HG03108 (cell line): ENCODE data around the gene PARD6G.

Experiments used
- ATAC-seq: cut with Tn5 transposase; IDR thresholded peaks from one replicate; pipeline ENCODE4 v1.9.1; 2021; ENCODE audit warnings: moderate library complexity; ENCODE audit not compliant: unreplicated experiment

The PARD6G gene

DNA sequence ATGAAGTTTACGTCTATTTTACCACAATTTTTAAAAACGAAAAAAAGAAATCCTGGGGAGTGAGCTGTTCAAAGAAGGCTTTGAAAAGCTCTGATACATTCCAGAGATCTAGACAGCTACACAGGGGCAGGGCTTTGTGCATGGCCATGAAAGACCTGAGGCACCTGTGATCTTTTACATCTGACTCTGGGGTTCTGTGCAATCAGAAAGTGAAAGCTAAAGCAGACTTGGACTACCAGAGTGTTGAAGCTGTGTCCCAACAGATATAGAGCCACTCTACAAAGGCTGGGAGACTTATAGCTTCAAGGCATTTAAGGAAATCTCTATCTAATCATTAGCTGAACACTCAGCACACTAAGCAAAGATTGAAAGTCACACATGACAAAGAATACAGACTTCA, 34.1 kb downstream of the PARD6G start:
- ATAC-seq = peak; percentile 54

DNA sequence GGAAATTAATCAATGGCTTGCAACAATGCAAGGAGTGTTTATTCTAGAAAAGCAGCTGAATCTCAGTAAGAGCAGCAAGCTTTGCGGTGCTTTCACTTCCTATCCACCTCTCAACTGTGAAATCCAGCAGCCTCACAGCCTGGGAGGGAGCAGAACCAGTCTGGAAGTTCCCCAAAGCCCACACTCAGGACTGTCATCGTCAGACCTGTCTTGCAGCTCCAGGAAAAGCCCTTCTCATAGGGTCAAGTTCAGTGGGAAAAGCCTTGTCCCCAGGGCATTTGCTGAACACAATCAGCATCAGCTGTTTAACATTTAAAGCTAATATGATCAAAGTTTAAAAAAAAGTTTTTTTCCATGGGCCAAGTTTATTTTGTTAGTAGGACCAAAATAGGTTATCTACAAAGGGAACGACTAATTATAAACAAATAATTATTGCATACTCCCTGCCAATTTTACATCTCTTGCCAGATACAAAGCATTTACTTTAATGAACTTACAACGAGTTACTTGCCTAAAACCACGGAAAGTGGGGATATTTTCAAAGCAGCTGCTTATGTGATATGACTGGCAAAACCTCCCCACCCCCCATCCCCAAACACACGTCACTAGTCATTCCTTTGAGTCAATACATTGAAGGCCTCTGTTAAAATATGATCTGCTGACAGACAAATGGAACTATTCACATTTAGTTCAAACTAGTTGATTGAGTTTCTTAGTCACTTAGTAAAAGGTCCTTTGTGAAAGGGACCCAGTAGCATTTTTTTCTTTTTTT, 36.8 kb downstream of the PARD6G start:
- peak; percentile 70 for ATAC-seq

DNA sequence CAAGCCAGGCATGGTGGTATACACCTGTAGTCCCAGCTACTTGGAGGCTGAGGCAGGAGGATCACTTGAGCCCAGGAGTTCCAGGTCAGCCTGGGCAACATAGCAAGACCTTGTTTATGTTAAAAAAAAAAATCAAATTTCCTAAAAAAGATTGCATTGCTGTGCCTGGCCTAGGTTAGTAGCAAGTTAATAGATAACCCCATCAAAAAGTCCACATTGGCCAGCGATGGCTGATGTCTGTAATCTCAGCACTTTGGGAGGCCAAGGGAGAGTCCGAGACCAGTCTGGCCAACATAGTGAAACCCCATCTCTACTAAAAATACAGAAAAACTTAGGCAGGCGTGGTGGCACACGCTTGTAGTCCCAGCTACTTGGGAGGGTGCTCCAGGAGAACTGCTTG, 38.7 kb downstream of the PARD6G start:
- no peak for ATAC-seq

DNA sequence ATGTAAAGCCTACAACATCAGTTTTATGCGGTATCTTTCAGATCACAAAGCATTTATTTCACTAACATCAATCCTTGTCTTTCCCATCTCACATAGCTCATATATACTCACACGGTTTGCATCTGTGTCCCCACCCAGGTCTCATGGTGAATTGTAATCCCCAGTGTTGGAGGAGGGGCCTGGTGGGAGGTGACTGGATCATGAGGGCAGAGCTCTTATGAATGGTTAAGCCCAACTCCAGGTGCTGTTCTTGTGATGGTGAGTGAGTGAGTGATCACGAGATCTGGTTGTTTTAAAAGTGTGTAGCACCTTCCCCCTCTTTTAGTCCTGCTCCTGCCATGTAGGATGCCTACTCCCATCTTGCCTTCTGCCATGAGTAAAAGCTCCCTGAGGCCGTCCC, 42.0 kb downstream of the PARD6G start:
- no peak for ATAC-seq

DNA sequence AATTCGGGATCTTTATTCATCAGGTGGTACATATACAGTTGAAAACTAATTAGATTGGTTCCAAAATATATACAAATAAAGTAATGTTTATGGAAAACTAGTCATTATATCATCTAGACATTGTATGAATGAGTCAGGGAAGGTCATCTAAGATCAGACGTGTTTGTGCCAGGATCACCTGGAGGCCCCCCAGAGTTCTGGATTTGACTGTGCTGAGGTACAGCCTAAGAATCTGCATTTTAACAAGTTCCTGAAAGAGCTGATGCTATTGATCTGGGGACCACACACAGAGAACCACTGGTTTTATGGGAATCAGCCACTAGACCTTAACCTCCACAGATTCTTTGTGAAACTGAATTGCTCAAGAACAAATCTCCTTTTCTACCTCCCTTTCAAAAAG, 43.2 kb downstream of the PARD6G start:
- ATAC-seq = no peak

DNA sequence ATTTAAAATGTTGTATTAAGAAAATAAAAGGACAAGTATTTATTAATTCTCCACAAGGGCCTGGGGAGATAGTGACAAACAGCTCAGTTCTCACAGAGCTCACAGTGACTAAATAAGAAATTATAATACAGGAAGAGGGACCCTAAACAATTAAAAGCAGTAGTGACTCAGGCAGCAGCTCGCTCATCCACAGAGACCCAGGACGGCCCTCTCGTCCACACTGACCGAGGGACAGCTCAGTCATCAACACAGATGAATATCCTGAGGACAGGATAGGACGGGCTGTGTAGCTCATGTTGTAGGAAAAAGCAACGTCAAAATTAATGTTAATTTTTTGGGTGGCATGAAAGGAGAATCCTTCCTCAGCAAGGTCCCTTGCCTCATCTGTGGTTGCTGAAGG, 44.1 kb downstream of the PARD6G start:
- ATAC-seq = no peak

DNA sequence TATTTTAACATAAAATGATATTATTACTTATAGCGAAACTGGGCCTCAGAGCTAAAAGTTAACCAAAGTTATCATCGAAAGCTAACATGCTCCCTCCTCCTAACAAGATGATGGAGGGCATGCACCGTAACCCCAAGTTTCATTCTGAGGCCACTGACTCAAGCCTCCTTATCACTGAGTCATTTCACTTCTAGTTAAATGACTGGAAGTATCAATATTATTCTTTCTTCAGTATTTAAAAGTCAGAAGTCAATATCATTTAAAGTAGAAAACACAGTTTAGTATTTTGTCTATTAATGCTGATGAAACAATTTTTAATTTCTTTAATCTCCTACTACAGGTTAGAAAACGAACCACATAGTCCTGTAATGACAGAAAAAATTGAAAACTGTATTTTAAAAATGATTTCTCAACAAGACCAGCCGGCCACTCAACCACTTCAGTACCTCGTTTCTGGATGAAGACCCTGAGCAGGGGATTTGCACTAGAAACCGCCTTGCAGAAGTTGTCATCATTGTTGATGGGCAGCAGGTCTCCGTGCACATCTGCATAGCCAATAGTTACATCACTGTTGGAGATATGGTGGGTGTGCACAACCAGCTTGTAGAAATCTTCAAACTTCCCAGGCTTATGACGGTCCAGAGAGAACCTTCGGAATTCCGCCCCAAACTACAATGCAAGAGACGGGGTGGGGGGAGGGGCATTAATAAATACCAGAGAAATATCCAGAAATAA, 44.9 kb downstream of the PARD6G start:
- ATAC-seq = peak; percentile 85

DNA sequence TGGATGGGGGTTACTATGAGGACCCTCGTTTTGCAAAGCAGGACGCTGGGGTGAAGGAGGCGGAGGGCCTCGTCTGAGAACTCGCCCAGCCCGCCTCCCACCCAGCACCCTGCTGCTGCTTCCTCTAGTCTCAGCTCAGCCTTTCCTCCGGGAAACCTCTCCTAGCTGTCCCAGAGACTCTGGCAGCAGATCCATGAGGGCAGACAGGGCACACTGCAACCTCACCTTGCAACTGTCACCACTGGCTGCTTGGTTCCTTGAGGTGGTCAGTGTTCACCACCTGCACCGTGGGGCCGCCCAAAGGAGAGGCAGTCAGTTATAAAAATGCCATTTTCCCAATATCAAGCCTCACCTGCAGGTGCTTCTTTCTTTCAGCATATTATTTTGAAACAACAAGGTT, 45.6 kb downstream of the PARD6G start:
- peak; percentile 3 for ATAC-seq

DNA sequence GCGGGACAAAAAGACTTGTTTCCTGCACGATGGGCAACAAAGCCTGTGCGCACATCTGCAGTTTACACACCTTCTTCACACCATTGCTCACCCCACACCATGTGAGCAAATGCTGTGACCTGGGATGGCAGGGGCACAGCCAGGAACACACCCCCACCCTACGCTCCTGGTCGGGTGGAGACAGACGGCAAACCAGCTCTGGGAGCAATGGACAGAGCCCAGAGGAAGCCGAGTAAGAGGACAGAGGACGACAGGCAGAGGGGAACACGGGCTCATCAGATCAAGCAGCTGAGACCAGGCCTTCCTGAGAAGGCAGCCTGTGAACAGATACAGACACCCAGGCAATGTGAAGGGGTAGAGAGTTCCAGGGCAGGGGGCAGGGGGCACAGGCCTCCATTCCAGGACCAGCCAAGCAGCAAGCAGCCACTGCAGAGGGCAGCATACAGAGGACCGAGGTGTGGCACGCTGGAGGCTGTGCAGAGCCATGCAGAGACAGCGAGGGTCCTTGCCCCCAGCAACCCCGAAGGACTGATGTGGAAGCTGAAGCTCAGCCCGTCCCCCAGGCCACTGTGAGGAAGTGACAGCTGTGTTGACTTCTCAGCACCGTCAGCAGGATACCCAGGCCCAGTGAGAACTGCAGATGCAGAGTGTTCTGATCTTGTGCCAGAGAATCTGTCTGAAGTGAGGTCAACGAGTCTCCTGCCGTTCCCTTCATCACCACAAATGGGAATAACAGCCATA, 46.2 kb downstream of the PARD6G start:
- no peak for ATAC-seq

DNA sequence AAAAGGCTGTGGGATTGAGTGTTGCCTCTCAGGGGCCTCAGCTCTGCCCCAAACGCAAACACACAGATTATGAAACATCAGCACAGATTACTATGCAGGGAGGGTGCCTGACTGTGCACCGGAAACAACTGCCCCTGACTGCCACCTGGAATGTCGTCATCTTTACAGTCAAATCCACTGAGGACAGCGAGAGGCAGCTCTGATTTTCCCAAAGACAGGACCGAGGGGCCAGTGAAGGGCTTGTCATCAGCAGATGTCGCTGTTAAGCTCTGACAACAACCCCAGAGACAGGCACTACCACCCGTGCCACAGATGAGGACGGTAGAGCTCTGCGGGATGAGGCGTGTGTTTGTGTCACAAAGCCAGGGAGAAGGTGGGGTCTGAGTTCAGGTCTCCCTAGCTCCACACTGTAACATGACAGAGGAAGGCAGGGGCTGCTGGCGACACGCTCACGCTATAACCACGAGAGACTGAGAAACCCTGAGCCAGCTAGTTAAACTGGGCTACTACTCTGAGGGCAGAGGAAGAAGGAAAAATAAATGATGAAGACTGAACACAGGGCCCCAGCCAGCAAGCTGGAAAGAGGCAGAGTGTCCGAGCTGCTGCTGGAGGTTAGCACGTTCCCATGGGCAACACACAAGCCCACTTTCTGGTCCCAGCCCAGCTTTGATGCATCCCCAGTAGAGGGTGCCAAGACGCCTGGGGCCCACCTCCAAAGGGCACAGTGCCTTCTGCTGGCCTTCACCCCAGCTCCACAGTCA, 47.0 kb downstream of the PARD6G start:
- ATAC-seq = no peak

DNA sequence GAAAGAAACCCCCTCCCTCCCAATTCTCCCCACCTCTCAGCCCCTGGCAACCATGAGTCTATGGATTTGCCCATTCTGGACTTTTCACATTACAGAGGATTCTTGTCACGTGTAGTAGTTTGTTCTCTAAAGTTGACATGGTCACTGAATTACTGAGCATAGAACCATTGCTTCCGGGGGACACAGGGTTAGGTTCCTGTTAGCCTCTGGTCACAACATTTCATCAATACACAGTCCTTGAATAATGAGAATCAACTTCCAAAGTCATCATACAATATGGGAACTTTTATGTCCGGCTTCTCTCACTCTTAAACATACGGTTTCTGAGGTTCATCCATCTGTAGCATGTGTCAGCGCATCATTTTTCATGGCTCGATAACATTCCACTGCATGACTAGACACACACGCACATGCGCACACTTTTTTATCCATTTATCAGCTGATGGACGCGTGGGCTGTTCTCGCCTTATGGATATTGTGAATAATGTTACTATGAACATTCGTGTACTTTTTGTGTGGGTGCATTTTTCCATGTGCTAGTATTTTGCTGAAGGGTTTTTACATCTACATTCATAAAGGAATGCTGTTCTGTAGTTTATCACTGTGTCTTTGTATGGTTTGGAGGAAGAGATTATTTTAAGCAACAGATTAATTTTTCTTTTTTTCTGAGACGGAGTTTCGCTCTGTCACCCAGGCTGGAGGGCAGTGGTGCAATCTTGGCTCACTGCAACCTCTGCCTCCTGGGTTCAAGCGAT, 48.1 kb downstream of the PARD6G start:
- ATAC-seq = no peak

DNA sequence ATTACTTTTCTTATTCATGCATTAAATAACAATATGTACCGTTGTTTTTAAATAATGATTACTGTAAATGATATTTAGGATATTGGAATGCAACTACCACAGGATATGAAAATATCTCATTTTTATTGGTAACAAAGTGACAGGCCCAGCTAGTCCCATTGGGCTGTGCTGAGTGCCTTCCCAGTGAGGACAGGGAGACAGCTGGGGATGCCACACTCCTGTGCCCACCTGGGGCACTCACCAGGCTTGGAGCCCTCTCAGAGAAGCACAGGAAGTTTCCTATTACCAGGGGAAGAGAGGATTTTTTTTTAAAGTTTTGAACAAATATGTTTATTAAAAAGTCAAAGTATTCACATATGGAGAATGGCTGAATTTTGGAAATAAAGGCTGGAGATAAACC, 48.9 kb downstream of the PARD6G start:
- ATAC-seq = no peak

DNA sequence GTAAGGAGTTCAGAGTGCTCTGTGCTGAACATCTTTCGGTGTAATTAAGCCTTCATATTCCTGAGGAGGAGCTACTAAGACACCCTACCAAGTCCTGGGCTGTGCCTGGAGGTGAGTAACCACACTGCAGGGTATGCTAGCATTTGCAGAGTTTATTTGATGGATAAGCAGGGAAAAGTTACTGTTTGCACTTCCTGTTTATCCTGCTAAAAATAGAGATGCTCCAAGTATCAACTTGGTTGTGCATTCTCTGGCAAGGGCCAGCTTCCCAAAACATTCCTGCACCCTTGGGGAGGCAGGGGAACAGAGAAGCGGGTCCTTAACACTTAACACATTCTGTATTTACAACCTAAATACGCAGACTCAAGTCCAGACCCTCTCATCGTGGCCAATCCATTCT, 49.8 kb downstream of the PARD6G start:
- no peak for ATAC-seq

DNA sequence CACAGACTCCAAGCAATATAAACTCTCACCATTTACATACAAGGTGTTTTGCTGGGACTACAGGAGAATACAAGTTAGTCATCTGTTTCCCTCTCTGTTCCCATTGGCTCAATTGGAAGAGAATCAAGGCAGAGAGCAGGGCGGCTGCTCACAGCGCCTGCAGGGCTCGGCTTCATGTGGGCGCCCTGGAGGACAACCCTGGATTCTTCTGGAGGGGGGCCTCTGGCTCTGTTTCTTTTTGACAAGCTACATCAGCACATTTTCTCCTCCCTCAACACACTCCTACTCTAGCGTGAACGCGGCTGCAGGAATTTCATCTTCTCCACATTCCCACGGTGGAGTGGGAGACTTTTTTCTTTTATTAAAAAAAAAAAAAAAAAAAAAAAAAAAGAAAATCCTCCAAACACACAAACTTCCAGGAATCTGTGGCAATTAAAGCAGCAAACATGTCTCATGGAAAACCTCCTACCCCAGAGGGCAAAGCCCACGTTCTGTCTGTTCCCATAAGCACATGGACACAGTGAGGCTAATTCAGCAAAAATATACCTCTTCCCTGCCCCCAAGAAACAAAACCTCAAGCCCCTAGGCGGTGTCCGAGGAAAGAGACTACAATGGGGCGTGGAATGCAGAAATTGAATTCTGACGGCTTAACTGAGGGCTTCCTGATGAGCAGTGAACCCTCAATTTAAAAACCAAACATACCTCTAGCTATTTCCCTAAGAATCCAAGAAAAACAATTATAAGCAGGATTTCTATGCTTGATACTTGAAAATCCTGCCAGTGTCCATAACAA, 50.6 kb downstream of the PARD6G start:
- no peak for ATAC-seq

DNA sequence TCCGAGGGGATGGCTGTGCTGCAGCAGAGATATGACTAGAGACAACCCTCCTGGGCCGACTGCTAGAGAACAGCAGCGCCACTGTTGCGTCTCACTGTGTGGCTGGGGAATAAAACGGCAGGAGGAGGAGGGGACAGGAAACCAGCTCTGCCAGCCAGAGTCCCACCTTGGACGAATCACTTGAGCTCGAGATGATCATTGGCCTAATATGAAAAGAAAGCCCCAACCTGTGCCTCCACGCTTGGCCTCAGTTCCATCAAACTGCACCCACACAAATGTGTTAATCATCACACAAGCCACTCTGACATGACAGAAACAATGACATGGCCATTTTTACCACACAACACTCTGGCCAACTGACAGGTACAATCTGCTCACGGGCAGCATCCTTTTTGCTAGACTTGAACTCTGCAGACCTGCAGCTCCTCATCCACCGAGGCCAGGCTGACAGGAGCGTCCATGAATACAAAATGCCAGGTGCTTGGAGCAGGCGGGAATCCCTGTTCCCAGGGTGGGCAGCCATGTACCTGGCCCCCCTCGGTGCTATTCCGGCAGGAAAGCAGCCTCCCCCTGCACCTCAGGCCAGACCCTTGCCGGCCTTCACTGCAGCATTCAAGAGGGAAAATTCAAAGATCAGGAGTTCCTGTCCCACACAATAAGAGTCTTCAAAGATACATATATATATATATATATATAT, 52.3 kb downstream of the PARD6G start:
- peak; percentile 67 for ATAC-seq

DNA sequence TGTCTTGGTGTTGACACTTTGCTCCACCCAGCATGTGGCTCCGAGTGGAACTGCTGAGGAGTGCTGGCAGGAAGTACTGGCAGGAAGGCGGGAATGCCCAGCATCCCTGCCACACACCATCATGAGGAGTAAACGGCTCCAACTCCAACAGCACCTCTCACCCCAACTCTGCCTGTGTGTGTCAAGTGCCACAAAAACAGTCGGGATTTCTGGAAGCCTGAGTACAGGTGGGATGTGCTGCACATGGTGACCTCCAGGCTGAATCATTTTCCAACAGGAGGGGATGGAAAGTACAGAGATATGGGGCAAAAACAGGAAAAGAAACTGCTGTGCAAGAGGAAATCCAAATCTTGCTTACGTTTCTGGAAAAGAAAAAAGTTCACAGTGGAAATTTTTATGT, 53.6 kb downstream of the PARD6G start:
- ATAC-seq = no peak

DNA sequence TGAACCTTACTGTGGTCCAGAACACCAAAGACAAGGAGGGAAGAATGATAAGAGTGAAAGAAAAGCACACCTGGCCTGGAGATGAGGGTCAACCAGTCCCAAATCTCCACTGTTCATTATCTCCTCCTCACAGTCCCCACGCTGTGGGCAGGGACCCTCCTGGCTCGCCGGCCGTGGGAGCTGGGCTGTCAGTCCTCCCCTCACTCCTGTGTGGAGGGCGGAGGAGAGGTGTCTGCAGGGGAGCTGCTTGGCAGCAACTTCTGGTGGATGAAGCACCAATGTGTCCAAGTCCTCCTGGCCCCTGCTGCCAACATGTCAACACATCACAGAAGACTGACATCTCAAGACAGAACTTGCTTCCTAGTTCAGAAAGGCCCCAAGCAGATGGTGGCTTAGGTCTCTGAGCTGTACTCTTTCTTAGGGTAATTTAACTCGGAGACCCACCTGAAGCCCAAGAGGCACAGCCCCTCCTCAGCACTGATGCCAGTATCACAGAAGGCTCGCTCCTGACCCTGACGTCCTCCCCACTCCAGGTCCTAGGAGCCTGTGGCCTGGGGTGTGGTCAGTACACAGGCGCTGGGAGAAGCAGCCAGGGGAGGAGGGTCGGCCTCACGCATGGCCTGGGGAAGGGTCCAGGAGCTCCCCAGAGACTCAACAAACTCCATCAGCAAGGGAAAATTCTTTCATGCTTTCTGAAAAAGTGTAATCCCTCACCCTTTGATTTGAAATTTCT, 54.5 kb downstream of the PARD6G start:
- ATAC-seq = no peak

DNA sequence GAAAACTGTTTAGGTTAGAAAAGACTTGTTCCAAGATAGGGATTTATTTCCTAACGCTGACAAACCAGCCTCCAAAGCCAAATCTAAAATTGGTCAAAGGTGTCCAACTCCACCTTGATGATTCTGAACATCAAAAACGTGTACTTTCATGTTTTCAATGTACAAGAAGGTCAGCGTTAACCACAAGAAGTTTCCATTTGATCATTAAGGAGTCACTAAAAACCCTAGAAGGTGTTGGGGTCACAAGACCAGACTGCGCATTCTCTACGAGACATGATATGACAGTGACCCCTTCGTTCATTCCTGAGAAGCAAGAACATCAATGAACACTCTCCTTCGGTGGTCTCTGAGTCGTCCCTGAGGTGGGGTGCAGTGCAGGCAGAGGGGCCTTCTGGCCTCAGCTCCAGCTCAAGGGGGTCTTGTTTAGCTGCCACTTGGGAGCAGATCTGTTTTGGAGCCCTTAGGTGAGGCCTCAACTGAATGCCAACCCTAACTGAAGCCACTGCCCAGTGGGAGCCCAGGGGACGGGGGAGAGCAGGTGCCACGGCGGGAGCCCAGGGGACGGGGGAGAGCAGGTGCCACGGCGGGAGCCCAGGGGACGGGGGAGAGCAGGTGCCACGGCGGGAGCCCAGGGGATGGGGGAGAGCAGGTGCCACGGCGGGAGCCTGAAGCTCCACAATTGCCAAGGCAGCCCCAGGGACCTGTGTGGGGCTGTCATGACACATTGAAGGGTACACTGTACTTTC, 55.2 kb downstream of the PARD6G start:
- ATAC-seq = no peak
